ENCODE measurements around the gene FBXO22.
"Not testable (repeated sequence)": the region's sequence is repeated elsewhere in the genome, so short reads cannot be mapped to it uniquely, and the experiment has no call there.

The FBXO22 gene

DNA sequence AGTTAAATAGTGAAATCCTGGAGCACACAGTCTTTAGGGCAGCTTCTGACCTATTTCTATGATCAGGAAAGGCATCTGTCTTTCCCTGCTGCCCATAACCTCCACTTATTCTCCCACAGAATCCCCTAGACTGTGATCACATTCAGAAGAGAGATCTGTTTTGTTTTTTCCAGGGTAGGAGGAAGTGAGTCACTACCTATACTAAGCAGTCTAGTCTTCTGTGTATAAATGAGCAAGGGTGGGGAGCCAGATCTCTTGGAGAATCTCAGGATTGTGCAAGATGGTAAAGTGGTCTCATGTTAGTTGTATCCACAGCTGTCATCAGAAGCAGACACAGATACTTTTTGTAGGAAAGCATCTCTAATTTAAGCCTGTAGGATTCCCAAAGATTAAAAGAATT is 11.8 kb upstream of the FBXO22 start:
- peak; percentile 96 for DNase-seq (ENCODE audit: low read depth)
- H3K4me3 ChIP-seq (ENCODE audit: low read depth, low read length), result no peak overlapping the region
- TF ChIP-seq, protein P1, sequence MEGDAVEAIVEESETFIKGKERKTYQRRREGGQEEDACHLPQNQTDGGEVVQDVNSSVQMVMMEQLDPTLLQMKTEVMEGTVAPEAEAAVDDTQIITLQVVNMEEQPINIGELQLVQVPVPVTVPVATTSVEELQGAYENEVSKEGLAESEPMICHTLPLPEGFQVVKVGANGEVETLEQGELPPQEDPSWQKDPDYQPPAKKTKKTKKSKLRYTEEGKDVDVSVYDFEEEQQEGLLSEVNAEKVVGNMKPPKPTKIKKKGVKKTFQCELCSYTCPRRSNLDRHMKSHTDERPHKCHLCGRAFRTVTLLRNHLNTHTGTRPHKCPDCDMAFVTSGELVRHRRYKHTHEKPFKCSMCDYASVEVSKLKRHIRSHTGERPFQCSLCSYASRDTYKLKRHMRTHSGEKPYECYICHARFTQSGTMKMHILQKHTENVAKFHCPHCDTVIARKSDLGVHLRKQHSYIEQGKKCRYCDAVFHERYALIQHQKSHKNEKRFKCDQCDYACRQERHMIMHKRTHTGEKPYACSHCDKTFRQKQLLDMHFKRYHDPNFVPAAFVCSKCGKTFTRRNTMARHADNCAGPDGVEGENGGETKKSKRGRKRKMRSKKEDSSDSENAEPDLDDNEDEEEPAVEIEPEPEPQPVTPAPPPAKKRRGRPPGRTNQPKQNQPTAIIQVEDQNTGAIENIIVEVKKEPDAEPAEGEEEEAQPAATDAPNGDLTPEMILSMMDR (conservative IDR thresholded peaks at IDR 0.05; ENCODE audit: low read depth, low read length), result no peak

DNA sequence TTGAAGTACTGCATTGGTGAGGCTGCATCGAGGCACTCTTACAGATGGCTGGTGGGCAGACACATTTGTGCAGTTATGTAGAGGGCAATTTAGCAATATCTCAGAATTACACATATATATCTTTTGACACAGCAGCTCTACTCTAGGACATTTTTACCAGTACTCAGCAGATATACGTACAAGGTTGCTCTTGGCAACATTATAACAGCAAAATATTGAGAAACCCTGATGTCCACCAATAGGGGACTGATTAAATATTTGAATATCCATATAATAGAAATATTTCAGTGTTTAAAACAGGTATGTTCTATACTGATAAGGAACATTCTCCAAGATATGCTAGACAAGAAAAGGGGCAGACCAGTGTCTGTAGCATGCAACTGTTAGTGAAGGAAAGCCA is 7.9 kb upstream of the FBXO22 start:
- no peak for DNase-seq (ENCODE audit: low read depth)
- no peak overlapping the region for H3K4me3 ChIP-seq (ENCODE audit: low read depth, low read length)
- TF ChIP-seq, protein P1 (conservative IDR thresholded peaks at IDR 0.05; ENCODE audit: low read depth, low read length), result no peak

DNA sequence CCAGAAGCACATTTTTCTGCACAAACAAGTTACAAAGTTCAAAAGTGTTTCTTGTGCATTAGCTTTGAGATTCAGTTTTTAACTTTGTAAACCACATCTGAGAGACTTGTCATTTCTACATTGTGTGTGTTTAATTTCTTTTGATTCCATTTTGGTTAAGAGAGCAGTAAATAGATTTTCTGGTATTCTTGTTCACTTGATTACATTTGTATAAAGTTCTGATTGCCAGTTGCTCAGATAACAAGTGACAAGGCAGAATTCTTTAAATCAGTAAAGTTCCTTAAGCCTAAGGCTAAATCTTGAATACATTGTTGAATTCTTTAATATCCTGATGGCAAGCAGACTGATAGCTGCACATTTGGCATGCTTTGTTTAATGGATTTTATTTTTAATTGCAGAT is 3.1 kb upstream of the FBXO22 start:
- no peak for DNase-seq (ENCODE audit: low read depth)
- no peak overlapping the region for H3K4me3 ChIP-seq (ENCODE audit: low read depth, low read length)
- TF ChIP-seq, protein P1 (conservative IDR thresholded peaks at IDR 0.05; ENCODE audit: low read depth, low read length), result no peak

DNA sequence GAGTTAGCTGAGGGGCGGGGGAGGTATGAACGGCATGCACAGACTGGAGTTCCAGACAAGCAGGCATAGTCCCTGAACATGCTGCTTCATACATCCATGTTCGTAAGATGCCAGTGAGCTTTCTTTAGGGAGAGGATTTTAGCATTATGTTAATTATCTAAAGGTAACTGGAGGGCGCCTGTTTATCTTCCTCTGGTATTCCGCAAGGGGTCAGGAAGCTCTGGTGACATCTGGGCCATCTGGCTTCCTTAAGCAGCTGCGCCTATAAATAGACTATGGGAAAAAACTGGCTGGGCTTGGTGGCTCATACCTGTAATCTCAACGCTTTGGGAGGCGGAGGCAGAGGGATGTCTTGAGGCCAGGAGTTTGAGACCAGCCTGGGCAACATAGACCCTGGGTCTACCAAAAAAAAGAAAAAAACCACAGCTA is 1.5 kb upstream of the FBXO22 start:
- no peak overlapping the region for H3K4me3 ChIP-seq (ENCODE audit: low read depth, low read length)
- peak; percentile 15 for DNase-seq (ENCODE audit: low read depth)
- TF ChIP-seq, protein P1 (conservative IDR thresholded peaks at IDR 0.05; ENCODE audit: low read depth, low read length), result no peak

DNA sequence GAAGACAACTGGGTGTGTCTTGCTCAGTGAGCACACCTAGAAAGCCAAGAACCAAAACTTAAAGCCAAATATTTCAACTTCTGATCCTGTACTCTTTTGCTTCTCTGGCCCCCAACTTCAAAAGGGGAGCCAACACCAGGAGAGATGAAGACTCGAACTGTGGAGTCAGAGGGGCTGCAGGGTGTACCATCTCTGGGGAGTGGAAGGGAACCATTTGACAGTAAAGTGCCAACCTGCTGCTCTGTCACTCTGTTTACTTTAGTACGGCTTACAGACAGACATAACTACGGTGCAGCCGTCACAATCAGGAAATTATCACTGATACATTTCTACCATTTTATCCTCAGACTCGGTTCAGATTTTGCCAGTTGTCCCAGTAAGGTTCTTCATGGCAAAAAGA is 1.6 kb downstream of the FBXO22 start:
- no peak overlapping the region for H3K4me3 ChIP-seq (ENCODE audit: low read depth, low read length)
- DNase-seq (ENCODE audit: low read depth), result no peak
- TF ChIP-seq, protein P1 (conservative IDR thresholded peaks at IDR 0.05; ENCODE audit: low read depth, low read length), result no peak

DNA sequence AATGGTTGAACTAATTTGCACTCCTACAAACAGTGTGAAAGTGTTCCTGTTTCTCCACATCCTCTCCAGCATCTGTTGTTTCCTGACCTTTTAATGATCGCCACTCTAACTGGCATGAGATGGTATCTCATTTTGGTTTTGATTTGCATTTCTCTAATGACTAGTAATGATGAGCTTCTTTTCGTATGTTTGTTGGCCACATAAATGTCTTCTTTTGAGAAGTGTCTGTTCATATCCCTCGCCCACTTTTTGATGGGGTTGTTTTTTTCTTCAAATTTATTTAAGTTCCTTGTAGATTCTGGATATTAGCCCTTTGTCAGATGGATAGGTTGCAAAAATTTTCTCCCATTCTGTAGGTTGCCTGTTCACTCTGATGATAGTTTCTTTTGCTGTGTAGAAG is 6.7 kb downstream of the FBXO22 start:
- DNase-seq (ENCODE audit: low read depth); H3K4me3 ChIP-seq (ENCODE audit: low read depth, low read length): not testable (repeated sequence)

DNA sequence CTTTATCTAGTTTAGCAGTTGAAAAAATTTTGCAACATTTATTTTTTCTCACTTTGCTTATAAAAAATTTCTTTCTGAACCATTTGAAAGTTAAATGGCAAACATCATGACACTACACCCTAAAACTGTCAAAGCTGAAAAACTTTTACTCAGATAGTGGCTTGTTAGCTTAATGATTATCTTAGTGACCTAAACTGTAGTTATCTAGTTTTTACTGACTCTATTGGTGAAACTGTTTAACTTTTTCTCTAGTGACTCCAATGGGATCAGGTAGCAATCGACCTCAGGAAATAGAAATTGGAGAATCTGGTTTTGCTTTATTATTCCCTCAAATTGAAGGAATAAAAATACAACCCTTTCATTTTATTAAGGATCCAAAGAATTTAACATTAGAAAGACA is 13.3 kb downstream of the FBXO22 start:
- TF ChIP-seq, protein P1 (conservative IDR thresholded peaks at IDR 0.05; ENCODE audit: low read depth, low read length), result no peak
- no peak overlapping the region for H3K4me3 ChIP-seq (ENCODE audit: low read depth, low read length)
- no peak for DNase-seq (ENCODE audit: low read depth)

DNA sequence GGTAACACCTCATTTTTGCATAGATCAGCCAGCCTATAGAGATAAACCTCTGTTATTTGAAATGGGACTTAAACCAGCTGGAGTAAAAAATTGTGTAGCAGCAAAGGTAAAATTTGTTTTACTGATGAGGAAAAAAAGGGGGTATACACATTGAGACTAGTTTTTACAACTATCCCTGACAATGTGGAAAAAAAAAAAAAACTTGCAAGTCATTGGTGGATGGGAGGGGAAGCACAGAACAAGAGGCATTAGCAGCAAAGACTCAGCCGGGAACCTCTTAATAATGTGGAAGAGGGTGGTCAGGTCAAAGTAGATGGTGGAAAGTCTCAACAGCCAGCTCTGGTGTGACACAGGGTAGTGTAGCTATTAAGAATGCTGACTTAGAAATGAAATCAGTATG is 14.5 kb downstream of the FBXO22 start:
- no peak overlapping the region for H3K4me3 ChIP-seq (ENCODE audit: low read depth, low read length)
- DNase-seq (ENCODE audit: low read depth), result no peak
- TF ChIP-seq, protein P1 (conservative IDR thresholded peaks at IDR 0.05; ENCODE audit: low read depth, low read length), result no peak
